GM10266 (cell line): ENCODE results near the gene RHBDD2.
"Not testable (repeated sequence)": the region's sequence is repeated elsewhere in the genome, so short reads cannot be mapped to it uniquely, and the experiment has no call there.

ENCODE experiments used
- DNase-seq: peaks from one replicate; pipeline ENCODE4 v3.0.0; 2012; ENCODE audit errors: extremely low spot score
- TF ChIP-seq, protein P1 (sequence below): IDR thresholded peaks from 2 replicates; pipeline ENCODE4 v1.5.1; 2012; ENCODE audit warnings: mild to moderate bottlenecking, low read depth; ENCODE audit not compliant: control insufficient read depth, insufficient read depth; ENCODE audit errors: missing control alignments

RHBDD2 gene

DNA sequence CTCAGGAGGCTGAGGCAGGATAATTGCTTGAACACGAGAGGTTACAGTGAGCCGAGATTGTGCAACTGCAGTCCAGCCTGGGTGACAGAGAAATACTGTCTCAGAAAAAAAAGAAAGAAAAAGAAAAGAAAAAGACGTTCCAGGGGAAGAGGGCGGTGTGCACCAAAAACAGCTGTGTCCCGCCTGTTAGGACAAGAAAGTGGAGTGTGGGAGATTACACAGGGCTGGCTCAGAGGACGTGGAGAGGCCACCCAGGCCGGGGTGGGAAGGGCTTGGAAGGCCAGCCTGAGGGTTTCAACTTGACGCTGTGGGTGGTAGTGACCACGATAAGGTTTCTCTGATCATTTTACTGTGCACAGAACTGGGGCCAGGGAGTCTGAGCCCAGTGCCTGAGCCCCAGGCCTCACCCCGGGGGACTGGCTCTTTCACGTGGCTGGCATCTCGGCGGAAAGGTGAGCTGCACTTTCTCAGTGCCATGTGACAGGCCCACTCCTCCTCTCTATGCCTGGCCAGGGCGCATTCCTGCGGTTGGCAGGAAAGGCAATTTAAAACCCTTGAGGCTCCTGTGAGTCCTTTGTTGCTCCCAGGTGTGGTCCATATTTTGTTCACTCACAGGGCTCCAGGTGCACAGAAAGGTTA lies 13.9 kb downstream of the RHBDD2 start:
- DNase-seq, result no peak
- TF ChIP-seq, protein P1, sequence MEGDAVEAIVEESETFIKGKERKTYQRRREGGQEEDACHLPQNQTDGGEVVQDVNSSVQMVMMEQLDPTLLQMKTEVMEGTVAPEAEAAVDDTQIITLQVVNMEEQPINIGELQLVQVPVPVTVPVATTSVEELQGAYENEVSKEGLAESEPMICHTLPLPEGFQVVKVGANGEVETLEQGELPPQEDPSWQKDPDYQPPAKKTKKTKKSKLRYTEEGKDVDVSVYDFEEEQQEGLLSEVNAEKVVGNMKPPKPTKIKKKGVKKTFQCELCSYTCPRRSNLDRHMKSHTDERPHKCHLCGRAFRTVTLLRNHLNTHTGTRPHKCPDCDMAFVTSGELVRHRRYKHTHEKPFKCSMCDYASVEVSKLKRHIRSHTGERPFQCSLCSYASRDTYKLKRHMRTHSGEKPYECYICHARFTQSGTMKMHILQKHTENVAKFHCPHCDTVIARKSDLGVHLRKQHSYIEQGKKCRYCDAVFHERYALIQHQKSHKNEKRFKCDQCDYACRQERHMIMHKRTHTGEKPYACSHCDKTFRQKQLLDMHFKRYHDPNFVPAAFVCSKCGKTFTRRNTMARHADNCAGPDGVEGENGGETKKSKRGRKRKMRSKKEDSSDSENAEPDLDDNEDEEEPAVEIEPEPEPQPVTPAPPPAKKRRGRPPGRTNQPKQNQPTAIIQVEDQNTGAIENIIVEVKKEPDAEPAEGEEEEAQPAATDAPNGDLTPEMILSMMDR, result no peak

DNA sequence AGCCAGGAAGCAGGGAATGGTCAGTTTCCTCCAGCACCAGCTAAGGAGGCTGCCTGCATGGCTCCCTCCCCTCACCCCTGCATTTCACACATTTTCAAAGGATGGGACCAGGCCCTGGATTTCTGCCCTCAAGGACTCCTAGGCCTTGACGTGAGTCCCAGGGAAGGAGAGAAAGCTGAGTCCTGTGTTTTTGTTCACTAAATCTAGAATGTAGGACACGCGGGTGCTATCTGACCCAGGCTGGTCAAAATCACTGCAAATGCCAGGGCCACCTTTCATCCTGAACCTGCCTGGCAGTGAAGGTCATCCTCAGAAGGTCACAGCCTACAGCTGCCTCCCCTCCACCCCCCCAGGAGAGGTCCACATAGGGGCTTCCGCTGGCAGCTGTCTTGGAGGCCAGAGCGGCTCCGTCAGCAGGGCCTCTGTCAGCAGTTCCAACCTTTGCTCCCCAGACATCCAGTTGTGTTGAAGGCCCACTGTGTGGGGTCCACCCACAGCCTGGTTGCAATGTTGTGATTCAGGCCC lies 18.0 kb downstream of the RHBDD2 start:
- TF ChIP-seq, protein P1, result no peak
- DNase-seq, result no peak

DNA sequence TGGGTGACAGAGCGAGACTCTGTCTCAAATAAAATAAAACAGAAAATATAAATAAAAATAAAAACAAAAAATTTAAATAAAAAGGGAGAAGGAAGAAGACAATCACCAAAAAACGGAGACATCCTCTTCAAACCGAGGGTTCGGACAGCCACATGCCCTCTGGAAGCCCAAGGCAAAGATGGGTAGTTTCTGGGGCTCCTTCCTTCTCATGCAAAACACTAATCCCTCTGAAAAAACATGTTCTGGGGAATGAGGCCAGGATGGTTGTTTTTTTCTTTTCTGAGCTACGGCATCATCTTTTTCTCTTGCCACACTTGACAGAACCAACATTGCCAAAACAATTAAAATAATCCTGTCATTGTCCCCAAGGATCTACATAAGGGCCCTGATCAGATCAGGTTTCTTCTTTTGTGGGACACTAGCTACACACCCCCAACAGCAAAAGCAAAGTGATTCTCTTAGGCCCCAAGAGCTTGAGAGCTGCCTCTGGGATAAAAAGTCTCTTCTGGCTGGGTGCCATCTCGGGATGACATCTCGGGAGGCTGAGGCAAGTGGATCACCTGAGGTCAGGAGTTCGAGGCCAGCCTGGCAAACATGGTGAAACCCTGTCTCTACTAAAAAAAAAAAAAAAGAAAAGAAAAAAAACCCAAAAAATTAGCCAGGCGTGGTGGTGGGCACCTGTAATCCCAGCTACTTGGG lies 21.9 kb downstream of the RHBDD2 start:
- TF ChIP-seq, protein P1, result no peak
- no peak for DNase-seq

DNA sequence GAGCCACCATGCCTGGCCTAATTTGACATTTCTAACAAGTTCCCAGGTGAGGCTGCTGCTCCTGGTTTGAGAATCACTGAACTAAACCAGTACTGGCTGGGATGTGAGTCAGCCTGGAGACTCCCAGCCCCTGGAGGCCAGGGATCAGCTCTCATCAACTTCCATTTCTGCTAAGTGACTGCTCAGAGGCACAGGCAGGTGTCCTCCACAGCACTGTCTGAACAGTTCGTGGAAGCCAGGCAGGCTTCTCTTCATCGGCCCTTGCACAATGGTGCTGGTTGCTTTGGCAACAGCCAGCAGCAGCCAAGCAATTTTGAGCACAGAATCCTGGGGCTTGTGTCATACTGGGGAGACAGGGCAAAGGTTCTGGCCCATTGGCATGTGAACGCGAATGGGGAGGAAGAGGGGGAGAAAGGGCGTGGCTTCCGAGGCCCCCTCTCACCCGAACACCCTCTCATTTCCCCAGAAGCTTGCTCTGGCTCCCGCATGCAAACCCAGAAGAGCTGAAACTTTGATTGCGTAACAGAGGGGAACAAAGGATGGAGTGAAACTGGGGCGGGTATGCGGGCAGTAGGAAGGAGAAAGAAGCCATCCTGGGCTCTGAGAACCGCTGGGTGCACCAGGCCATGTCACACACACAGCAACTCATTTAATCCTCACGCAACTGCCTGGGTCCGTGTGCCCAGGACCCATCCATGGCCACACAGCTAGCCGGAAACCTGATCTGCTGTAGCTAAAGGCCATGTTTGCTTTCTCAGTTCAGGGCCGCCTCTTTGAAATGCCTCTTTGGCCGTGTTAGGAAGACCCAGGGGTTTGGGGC lies 27.2 kb downstream of the RHBDD2 start:
- DNase-seq, result no peak
- TF ChIP-seq, protein P1, result no peak

DNA sequence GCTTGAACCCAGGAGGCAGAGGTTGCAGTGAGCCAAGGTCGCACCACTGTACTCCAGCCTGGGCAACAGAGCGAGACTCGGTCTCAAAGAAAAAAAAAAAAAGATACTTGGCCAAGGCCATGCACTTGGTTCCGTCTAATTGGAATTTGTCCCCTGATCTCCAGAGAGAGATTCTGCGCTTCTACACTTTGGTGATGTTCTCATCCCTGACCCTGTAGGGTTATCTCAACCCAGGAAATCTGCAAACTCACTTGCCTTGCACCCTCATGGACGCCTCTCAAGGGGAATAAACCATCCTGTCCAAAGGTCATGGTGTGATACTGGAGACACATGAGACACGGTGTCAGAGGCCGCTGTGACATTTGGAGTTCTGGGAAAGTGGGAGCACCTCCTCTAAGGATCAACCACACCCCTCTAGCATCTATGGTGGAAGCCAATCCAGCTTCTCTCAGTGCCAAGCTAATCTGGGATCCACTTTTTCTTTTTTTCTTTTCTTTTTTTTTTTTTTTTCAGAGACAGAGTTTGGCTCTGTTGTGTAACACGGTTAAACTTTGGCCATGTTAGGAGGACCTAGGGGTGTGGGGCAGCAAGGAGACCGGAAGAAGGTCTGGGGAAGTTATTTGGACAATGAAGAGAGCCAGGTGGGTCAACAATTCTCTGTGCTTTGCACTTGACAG lies 28.3 kb downstream of the RHBDD2 start:
- no peak for DNase-seq

DNA sequence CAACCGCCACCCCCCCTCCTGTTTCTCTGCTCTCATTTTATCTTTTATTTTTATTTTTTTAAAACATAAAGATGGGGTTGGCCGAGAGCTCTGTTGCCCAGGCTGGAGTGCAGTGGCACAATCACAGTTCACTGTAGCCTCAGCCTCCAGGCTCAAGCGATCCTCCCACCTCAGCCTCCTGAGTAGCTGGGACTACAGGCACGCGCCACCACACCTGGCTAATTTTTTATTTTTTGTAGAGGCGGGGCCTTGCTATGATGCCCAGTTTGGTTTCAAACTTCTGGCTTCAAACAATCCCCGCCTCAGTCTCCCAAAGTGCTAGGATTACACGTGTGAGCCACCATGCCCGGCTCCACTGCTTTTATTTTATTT lies 28.8 kb downstream of the RHBDD2 start:
- DNase-seq, result not testable (repeated sequence)

More for the DNA sequence above, 28.3 kb downstream of the RHBDD2 start:
- TF ChIP-seq, protein P1, result no peak

DNA sequence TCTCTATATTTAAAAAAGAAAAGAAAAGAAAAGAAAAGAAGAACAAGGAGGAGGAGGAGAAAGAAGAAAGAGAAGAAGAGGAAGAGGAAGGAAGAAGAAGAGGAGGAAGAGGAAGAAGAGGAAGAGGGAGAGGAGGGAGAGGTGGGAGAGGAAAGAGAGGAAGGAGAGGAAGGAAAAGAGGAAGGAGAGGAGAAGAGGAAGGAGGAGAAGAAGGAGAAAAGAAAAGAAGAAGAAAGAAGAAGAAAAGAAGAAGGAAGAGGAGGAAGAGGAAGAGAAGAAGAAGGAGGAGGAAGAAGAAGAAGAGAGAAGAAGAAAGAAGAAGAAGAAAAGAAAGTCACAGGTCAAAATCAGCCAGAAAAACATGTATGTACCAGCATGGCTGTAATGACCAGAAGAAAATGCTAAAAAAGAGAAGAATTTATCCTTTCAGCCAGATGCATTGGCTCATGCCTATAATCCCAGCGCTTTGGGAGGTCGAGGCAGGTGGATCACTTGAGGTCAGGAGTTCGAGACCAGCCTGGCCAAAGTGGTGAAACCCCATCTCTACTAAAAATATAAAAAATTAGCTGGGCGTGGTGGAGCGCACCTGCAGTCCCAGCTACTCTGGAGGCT lies 30.8 kb downstream of the RHBDD2 start:
- no peak for DNase-seq
- TF ChIP-seq, protein P1, result no peak

DNA sequence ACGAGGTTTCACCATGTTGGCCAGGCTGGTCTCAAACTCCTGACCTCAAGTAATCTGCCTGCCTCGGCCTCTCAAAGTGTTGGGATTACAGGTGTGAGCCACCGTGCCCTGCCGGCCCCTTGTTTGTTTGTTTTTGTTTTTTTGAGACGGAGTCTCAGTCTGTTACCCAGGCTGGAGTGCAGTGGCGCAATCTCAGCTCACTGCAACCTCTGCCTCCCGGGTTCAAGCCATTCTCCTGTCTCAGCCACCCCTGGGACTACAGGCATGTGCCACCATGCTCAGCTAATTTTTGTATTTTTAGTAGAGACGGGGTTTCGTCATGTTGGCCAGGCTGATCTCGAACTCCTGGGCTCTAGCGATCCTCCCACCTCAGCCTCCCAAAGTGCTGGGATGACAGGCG lies 32.4 kb downstream of the RHBDD2 start:
- not testable (repeated sequence) for DNase-seq
